SHP77 treated with DMSO at 0.1 percent for 48 hours (cell line): Measurements from ENCODE around the gene EPM2AIP1.
"Not testable (repeated sequence)": the region's sequence is repeated elsewhere in the genome, so short reads cannot be mapped to it uniquely, and the experiment has no call there.

Experiments used
- DNase-seq: peaks from one replicate; lab custom pipeline; 2025; lab: John Stamatoyannopoulos, UW

Gene EPM2AIP1

GRCh38 chr3:36992806-36993325 lies at the start of gene EPM2AIP1:
TSS of gene EPM2AIP1 (minus strand) at chr3:36993131. CDS start at chr3:36993077, 54 bp downstream.
- no peak for DNase-seq

- DNase-seq = not testable (repeated sequence)
Measured at GRCh38 chr3:37042712-37043111, 49.8 kb upstream of the EPM2AIP1 start.

GRCh38 chr3:37041546-37042195 lies 48.7 kb upstream of the EPM2AIP1 start:
- DNase-seq = no peak

- DNase-seq = no peak
Measured at GRCh38 chr3:37040231-37040630, 47.3 kb upstream of the EPM2AIP1 start.

GRCh38 chr3:37039161-37039846 lies 46.4 kb upstream of the EPM2AIP1 start:
- no peak for DNase-seq

- DNase-seq = no peak
Measured at GRCh38 chr3:37037352-37037751, 44.4 kb upstream of the EPM2AIP1 start.

- no peak for DNase-seq
Measured at GRCh38 chr3:37032961-37033360, 40.0 kb upstream of the EPM2AIP1 start.

GRCh38 chr3:37031096-37031682 lies 38.3 kb upstream of the EPM2AIP1 start:
- no peak for DNase-seq

GRCh38 chr3:37030588-37030987 lies 37.7 kb upstream of the EPM2AIP1 start:
- DNase-seq = no peak

GRCh38 chr3:37029516-37030163 lies 36.7 kb upstream of the EPM2AIP1 start:
- DNase-seq = no peak

GRCh38 chr3:37029111-37029510 lies 36.2 kb upstream of the EPM2AIP1 start:
- DNase-seq = no peak

GRCh38 chr3:37028329-37028728 lies 35.4 kb upstream of the EPM2AIP1 start:
- no peak for DNase-seq

GRCh38 chr3:37026851-37027250 lies 33.9 kb upstream of the EPM2AIP1 start:
- DNase-seq = no peak

GRCh38 chr3:37025561-37026335 lies 32.8 kb upstream of the EPM2AIP1 start:
- no peak for DNase-seq

- DNase-seq = no peak
Measured at GRCh38 chr3:37024820-37025405, 32.0 kb upstream of the EPM2AIP1 start.

GRCh38 chr3:37024092-37024491 lies 31.2 kb upstream of the EPM2AIP1 start:
- DNase-seq = no peak

- no peak for DNase-seq
Measured at GRCh38 chr3:37017683-37018082, 24.8 kb upstream of the EPM2AIP1 start.

- no peak for DNase-seq
Measured at GRCh38 chr3:37016903-37017302, 24.0 kb upstream of the EPM2AIP1 start.

- DNase-seq = no peak
Measured at GRCh38 chr3:37015642-37016041, 22.7 kb upstream of the EPM2AIP1 start.

- DNase-seq = no peak
Measured at GRCh38 chr3:37014620-37015019, 21.7 kb upstream of the EPM2AIP1 start.
